NOMO-1 (cell line): ENCODE results near the gene KRT80.

Source experiments
- DNase-seq, 2 experiments: peaks; one replicate each; lab custom pipeline; 2025; ENCODE audit not compliant: unreplicated experiment in 2 of 2; lab: John Stamatoyannopoulos, UW

KRT80 gene

DNA sequence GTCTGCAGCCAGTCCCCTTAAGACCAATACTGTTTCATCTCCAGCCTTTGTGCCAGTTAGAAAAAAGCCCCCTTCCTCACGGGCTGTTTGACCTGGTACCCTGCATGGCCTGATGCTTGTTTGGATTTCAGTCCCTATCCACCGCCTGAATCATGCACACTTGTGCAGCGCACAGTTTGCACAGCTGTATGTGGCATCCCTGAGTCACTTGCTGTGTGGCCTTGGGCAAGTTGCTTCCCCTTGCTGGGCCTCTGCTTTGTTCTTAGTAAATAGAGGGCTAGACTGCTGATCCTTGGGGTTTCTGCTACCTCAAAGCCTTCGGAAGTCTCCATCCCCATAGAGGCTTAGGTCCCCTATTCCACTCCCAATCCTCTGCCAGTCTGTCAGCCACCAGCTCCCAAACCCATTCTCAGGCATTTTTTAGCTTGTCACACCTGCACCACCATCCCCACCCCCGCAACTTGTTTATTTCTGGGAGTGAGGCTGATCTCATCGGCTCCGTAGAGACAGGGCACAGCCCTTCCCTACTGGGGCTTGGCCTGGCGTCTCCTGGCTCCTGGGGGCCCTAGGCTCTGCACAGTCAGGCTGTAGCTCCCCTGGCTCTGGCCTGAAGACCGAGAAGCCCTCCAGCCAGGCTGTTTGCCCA lies 8.8 kb downstream of the KRT80 start:
- no peak for DNase-seq

DNA sequence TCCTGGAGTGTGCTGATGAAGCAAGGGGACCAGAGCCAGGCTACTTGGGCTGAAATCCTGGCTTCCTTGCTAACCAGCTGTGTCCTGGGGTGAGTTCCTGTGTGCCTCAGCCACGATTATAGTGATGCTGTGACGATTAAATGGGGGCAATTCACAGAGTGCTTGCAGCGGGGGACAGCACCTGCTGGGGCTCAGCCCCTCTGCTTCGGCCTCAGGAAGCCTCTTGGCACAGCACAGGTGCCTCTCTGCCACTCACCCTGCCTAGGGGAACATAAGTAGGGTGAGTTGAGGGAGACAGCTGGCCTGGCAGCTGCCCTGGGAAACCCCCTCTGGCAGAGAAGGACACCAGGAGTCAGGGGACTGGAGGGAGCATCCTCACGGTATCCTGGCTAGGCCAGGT lies 9.4 kb downstream of the KRT80 start:
- no peak for DNase-seq

DNA sequence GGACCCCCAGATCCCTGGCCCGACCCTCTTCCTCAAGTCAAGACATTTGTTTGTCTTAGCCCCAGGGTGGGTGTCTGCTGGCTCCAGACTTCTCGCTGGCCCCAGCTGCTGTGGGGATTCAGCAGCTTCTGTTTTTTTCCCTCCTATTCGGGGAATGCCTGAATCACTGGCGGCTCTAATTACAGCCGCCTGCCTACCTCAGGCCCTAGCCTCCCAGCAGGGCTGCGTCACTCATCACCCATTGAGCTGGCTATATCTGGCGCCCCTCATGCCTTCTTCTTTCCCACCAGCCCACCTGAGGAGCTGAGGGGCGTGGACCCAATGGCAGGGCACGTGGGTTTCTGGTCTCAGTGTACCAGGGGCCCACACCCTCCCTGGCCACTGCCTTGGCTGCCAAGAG lies 10.1 kb downstream of the KRT80 start:
- peak in 1 of 2 experiments; percentile 16 for DNase-seq

DNA sequence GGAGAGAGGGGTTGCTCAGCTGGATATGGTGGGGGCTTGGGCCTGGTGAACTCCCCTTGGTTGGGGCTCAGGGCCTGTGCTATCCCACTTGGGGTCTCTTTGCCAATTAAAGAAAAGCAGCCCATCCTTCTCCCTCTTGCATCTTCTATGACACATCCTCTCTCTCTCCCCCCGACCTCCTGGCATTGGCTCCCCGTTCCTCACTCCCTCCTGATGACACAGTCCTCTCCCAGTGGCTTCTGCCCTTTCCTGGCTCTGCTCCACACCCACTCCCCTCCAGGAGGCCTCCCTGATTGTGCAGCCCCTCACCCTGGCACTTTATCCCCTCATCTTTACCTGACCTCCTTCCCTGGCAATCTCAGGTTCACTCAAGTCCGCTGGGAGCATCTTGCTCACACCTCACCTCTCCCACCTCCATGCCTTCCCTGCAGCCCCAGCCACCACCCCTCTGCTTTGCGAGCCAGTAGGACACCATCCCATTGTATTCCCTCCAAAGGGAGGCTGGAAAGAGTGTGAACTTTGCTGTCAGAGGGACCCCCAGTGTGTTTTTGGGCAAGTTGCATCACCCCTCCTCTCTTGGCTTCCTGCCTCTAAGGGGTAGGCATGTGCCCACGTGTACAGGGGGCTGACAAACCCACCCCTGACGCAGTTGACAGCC lies 10.7 kb downstream of the KRT80 start:
- no peak for DNase-seq

DNA sequence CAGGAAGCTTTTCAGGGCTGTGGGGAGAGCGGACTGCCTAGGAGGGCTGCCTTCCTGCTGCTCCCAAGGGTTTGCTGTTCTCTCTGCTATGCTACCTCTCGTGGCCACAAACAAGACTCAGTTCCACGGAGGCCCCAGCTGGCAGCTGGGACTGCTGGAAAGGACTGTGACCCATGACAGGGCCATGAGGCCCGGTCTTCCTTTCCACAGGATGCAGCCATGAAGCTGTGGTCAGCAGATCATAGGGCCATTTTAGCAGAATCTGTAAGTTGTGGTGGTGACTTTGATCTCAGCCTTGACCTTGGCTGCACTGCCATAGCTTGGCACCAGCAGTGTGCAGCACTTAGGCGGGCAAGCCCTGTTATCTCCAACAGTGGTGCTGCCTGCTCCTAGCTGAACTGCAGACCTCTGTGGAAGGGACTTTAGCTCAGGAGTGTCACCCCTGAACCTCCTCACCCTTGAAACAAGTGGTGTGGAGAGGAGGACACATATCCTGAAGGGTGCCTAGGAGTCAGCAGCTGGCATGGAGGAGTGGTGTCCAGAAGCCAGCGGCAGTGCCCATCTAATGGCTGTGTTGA lies 12.3 kb downstream of the KRT80 start:
- DNase-seq, result no peak

DNA sequence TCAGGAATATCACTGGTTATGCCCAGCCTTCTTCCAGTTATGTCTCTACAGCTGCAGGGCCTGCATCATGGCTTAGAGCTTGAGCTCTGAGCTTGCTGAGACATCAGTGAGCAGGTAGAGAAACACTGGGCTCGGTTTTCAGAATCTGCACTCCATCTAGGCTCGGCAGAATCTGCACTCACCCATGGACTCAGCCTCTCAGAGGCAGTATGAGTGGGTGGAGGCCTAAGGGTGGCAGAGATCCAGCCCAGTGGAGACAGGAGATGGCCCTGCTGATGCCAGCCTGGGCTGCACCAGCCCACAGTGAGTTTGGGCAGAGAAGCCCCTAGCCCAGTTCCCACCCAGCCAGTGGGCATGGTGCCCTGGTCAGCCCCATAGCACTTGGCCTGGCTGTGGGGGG lies 12.8 kb downstream of the KRT80 start:
- DNase-seq, result no peak

DNA sequence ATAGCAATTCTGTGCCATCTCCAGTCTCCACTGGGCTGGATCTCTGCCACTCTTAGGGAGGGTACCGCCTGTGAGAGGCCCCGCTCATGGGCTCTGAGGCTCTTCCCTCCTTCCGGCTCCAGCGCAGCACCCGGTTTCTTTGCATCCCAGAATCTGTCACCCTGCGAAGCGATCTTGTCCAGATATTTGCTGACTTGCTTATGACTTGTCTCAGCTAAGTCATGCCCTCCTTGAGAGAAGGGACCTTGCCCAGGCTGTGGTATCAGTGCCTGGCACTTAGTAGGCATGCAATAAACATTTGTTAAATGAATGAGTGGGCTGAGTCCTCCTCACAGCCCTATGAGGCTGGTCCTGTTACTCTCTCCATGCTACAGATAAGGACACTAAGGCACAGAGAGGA lies 13.4 kb downstream of the KRT80 start:
- DNase-seq, result no peak

DNA sequence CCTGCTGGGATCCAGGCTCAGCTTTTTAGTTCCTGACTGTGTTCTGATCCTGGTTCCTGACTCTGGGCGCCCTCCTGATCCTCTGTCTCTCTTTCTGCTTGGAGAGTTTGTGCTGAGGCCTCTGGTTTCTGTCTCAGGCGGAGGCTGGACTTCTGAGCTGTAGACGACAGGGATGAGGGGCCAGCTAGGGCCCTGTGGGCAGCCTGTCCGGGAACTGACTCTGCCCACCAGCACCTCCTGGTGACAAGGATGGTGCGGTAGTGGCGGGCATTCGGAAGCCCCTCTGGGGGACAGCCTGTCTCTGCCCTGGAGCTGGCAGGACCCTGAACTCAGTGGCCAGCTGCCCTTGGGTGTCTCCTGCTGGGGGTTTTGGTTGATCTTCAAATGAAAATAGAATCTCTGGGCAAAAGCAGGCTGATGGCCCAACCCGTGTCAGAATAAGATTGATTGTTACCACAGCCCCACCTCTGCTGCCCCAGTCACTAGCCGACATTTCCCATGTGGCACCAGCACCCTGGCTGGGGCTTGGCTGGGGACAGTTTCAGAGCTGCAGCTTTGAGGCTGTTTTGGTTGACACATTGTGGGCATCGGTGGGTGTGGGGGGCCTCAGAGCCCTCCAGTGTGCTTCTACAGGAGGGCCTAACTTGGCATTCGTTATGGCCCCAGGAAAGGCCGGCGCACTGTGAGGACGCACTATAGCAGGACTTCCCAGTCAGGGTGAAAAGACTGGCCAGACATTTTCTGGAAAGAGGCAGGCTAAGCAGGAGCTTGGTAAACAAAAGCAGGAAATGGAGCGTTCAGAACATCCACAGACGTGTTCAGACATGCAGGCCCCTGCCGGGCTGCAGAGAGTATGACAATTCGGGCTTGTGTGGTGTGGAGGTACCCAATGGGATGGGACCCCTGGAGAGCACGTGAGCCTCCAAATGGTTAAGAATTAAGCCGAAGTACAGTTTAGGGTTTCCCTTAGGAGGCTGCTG lies 16.2 kb downstream of the KRT80 start:
- peak; percentile 86 to 91 for DNase-seq

DNA sequence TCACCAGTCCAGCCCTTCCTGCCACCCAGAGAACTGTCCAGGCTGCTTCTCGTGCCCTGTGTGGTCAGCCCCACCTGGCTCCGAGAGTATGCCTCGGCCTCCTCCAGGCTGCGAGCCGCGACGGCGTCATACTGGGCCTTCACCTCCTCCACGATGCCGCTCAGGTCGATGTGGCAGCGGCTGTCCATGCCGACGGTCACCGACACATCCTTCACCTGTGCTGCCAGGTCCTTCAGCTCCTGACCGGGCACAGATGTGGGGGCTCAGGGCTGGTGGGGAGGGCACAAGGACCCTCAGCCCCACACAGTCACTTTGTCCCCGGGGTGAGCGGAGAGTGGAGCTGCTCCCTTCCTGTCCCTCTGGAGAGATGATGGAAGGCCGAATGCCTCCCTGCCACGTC lies 18.3 kb downstream of the KRT80 start:
- DNase-seq, result no peak

DNA sequence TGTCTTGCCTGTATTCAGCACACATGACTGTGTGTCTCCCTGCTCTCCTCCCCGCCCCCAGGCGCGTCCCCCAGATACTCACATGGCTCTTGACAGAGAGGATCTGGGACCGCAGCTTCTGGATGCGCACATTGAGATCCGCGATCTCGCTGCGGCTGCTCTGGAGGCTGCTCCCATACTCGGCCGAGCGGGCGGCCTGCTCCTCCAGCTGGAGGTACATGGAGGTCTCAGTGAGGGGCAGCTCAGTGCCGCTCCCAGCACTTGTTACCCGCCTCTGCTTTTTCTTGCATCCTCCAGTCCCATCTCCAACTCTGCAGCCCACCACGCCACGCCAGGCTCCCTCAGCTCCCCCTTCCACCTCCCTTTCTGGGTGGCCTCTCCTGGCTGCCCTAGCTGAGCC lies 18.9 kb downstream of the KRT80 start:
- no peak for DNase-seq

DNA sequence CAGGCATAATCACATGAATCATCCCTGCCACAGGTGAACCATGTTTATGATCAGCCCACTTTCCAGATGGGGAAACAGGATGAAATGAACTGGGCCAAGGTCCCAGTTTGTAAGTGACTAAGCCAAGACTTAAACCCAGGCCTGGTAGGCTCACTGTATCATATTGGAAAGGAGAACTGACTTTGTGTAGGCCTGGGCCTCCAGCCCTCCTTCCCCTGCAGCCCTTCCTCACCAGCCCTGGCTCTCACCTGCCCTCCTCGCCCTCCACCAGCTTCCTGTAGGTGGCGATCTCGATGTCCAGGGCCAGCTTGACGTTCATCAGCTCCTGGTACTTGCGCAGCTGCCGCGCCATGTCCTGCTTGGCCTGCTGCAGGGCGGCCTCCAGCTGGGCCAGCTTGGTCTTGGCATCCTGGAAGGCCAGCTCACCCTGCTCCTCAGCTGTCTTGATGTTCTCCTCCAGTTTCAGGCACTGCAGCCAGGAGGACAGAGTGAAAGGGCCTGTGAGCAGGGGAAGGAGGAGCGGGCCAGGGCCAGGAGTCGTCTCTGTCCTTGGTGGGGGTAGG lies 19.8 kb downstream of the KRT80 start:
- peak; percentile 53 to 63 for DNase-seq

DNA sequence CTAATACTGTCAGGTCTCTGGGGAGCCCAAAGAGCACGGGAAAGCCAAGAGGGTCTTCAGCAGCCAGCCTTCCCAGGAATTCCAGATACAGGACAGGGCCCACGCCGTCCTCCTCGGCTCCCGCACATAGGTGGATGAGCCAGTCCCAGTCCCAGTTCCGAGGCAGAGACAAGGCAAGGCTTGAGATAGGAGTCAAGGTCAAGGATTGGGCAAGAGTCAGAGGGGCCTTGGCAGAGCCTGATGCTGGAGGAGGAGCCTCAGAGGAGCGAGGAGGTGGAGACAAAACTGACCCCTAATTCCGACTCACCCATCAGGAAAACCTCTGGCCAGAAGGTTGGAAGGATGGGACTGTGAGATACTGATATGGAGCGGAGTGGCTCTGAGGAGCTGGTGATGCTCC lies 21.0 kb downstream of the KRT80 start:
- DNase-seq, result no peak

DNA sequence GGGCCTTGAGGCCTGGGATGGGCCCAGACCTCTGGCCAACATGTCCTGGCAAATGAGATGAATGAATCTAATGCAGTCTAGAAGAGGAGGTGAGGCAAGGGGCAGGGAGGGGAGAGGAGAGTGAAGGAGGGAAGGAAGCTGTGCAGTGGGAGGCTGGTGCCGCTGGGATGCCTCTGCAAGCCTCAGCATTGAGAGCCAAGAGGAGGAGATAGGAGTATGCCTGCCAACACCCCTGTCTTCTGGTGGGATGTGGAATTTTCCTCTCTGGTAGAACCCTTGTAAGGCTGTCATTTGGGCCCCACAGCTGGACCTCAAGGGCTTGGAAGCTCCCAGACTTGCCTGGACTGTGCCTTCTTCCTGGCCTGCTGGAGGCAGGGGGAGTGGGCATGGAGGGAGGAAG lies 21.9 kb downstream of the KRT80 start:
- DNase-seq, result no peak

DNA sequence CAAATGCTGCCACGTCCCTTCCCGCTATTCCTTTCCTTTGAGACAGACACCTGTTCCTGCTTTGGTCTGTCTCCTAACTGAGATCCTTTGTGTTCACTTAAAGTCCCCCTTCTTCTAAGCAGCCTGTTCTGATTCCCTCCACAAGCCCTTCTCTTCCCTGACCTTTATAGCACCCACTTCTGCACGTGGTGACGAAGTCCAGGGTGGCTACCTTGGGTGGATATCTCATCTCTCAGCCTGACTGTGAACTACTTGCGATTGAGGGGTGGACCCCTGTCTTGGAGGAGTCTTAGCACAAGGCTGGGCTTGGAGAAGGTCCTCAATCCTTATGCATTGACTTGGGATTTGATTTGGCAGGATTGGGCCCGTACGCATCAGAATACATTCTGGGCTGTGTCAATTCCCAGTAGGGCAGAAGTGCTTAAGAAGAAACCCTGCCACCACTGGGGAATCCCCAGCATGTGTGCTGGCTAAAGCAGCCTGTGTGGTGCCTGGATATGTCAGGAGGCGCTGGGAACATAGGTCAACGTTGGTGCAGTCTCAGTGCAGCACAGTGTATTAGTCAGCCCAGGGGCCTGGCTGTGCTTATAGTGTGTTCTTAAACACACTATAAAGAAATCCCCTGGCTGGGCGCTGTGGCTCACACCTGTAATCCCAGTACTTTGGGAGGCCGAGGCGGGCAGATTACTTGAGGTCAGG lies 23.6 kb downstream of the KRT80 start:
- no peak for DNase-seq

DNA sequence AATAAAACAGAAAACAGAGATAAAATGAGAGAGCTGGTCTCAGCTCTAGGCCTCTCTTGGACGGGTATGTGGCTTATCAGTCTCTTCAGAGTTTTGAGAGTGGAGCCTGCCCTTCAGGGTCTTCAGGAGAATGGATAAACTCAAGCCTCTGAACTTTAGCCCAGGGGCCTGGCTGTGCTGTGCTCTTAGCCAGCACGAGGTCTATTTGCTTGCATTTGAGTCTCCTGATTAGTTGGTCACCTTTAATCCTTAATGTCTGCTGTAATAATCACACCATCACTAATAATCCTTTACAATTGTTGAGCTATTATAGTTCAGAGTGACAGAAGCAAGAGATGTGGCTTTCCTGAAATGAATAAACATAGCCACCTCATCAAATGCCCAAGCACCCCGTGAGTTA lies 24.3 kb downstream of the KRT80 start:
- DNase-seq, result no peak

DNA sequence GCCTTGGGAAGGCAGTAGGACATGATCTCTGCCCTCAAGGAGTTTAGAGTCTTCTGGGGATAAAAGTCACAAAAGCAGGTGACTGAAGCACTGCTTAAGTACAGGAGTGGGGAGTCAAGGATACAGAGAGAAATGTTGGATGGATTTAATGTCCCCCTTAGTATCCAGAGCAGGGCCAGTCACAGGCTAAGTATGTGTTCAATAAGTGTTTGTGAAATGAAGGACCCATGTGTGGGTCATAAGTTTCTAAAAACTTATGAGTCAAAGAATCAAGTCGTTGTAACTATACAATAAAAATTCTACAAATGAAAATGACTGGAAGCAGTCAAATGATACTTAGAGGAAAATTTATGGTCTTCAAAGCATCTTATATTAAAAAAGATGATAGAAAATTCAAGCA lies 25.1 kb downstream of the KRT80 start:
- DNase-seq, result no peak

DNA sequence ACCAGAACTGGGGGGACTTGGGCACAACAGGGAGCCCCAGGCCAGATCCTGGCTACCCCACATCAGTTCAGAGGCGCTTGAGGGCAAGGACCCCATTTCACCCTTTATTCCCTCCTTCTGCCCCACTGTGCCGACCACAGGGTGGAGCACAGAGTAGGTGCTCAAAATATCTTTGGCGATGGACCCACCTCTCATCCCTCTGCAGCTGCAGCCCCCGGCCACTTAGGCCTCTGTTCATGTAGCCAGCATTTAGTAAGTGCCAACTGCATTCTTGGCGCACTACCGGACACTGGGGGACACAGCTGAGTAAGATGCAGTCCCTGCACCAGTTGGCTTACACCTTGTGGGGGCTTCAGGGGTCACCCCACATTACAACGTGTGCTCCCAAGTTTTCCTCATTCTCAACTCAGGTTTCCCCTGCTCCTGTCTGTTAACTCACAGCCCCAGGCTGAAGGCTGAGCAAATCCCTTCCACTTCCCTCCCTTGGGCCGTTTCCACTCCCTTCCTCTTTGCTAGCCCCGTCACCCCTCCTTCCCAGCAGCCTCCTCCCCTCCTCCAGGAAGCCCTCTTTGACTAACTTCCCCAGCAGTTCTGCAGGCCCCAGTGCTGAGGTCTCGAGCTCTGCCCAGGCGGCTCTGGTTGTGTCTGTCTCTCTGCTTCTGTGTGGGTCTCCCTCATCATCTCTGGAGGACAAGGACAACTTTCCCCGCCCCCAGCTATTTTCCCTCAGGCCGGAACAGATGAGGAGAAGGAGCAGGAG lies 26.5 kb downstream of the KRT80 start:
- peak; percentile 56 to 57 for DNase-seq

DNA sequence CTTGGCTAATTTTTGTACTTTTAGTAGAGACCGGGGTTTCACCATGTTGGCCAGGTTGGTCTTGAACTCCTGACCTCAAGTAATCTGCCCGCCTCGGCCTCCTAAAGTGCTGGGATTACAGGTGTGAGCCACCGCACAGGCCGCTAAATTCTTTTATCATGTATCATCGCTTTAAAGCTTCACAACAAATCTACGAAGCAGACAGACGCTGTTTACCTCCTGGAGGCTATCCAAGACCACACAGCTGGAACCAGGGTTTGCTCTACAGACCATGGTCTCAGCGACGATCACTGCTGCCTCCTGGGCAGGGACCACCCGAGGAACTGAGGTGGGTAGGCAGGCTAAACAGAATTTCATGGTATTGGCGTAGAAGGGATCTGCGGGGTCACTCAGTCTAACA lies 27.2 kb downstream of the KRT80 start:
- DNase-seq, result no peak

DNA sequence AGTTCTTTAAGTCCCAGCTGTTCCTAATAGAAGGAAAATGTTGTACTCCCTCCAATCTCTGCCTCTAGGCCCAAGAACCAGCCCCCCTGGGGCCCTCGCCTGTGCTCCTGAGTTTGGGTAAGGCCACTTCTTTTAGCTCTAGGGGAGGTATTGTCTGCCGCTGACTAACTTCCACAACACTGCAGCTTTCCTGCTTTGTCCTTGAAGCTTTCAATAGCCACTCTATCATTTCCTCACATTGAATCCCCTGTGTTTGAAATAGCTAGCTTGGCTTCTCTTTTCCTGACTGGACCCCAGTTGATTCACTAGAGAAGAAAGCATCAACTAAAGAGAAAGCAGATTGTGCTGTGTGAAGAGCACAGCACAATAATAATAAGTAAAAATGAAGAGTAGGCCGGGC lies 28.8 kb downstream of the KRT80 start:
- DNase-seq, result no peak

DNA sequence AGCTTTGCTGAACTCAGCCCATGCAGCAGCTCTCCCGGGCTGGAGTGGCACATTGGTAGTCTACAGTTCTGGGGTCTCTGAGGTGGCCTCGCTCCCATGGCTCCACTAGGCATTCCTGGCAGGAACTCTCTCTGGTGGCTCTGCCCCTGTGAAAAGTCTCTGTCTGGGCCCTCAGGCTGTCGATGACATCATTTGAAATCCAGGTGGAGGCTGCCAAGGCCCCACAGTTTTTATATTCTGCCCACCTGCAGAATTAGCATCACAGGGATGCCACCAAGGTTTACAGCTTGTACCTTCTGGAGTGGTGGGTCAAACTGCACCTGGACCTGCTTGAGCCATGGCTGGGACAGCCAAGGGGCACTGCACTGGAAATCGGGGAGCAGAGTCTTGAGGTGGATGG lies 31.6 kb downstream of the KRT80 start:
- DNase-seq, result no peak
